Measurements from ENCODE around the gene NPAS3. TPM values are rescaled to one million over a fixed set of nuclear protein-coding genes. Genes with fewer than 3 reads are reported as not detected.

Gene NPAS3
- total and polyA plus RNA-seq, 2 of the 13 experiments (the other 11 are each of a cell fraction or from before 2014, with no cell fraction given): not detected

DNA sequence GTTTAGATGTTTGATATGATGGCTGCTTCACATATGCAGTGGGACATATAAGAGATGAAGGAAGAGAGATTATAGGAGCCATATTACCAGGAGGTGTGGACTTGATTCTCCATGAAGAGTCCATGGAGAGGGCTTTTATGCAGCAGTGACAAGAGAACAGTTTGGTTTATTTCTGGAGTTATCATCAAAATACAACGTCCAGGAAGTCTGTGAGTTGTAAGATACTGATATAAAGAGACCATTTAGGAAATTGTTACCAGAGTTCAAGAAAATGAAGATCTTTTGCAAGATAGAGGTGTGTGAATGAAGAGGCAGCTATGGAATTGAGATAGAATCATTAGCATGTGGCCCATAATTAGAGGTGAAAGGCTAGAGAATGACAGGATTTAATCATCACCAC, 431.7 kb downstream of the NPAS3 start (continued):
- TF ChIP-seq, protein P1, sequence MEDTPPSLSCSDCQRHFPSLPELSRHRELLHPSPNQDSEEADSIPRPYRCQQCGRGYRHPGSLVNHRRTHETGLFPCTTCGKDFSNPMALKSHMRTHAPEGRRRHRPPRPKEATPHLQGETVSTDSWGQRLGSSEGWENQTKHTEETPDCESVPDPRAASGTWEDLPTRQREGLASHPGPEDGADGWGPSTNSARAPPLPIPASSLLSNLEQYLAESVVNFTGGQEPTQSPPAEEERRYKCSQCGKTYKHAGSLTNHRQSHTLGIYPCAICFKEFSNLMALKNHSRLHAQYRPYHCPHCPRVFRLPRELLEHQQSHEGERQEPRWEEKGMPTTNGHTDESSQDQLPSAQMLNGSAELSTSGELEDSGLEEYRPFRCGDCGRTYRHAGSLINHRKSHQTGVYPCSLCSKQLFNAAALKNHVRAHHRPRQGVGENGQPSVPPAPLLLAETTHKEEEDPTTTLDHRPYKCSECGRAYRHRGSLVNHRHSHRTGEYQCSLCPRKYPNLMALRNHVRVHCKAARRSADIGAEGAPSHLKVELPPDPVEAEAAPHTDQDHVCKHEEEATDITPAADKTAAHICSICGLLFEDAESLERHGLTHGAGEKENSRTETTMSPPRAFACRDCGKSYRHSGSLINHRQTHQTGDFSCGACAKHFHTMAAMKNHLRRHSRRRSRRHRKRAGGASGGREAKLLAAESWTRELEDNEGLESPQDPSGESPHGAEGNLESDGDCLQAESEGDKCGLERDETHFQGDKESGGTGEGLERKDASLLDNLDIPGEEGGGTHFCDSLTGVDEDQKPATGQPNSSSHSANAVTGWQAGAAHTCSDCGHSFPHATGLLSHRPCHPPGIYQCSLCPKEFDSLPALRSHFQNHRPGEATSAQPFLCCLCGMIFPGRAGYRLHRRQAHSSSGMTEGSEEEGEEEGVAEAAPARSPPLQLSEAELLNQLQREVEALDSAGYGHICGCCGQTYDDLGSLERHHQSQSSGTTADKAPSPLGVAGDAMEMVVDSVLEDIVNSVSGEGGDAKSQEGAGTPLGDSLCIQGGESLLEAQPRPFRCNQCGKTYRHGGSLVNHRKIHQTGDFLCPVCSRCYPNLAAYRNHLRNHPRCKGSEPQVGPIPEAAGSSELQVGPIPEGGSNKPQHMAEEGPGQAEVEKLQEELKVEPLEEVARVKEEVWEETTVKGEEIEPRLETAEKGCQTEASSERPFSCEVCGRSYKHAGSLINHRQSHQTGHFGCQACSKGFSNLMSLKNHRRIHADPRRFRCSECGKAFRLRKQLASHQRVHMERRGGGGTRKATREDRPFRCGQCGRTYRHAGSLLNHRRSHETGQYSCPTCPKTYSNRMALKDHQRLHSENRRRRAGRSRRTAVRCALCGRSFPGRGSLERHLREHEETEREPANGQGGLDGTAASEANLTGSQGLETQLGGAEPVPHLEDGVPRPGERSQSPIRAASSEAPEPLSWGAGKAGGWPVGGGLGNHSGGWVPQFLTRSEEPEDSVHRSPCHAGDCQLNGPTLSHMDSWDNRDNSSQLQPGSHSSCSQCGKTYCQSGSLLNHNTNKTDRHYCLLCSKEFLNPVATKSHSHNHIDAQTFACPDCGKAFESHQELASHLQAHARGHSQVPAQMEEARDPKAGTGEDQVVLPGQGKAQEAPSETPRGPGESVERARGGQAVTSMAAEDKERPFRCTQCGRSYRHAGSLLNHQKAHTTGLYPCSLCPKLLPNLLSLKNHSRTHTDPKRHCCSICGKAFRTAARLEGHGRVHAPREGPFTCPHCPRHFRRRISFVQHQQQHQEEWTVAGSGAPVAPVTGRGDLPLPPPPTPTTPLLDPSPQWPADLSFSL (CRISPR knock-in tag; IDR thresholded peaks at IDR 0.05): no peak
- TF ChIP-seq, protein P2, sequence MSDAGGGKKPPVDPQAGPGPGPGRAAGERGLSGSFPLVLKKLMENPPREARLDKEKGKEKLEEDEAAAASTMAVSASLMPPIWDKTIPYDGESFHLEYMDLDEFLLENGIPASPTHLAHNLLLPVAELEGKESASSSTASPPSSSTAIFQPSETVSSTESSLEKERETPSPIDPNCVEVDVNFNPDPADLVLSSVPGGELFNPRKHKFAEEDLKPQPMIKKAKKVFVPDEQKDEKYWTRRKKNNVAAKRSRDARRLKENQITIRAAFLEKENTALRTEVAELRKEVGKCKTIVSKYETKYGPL (CRISPR knock-in tag; IDR thresholded peaks at IDR 0.05): no peak
- TF ChIP-seq, protein P3, sequence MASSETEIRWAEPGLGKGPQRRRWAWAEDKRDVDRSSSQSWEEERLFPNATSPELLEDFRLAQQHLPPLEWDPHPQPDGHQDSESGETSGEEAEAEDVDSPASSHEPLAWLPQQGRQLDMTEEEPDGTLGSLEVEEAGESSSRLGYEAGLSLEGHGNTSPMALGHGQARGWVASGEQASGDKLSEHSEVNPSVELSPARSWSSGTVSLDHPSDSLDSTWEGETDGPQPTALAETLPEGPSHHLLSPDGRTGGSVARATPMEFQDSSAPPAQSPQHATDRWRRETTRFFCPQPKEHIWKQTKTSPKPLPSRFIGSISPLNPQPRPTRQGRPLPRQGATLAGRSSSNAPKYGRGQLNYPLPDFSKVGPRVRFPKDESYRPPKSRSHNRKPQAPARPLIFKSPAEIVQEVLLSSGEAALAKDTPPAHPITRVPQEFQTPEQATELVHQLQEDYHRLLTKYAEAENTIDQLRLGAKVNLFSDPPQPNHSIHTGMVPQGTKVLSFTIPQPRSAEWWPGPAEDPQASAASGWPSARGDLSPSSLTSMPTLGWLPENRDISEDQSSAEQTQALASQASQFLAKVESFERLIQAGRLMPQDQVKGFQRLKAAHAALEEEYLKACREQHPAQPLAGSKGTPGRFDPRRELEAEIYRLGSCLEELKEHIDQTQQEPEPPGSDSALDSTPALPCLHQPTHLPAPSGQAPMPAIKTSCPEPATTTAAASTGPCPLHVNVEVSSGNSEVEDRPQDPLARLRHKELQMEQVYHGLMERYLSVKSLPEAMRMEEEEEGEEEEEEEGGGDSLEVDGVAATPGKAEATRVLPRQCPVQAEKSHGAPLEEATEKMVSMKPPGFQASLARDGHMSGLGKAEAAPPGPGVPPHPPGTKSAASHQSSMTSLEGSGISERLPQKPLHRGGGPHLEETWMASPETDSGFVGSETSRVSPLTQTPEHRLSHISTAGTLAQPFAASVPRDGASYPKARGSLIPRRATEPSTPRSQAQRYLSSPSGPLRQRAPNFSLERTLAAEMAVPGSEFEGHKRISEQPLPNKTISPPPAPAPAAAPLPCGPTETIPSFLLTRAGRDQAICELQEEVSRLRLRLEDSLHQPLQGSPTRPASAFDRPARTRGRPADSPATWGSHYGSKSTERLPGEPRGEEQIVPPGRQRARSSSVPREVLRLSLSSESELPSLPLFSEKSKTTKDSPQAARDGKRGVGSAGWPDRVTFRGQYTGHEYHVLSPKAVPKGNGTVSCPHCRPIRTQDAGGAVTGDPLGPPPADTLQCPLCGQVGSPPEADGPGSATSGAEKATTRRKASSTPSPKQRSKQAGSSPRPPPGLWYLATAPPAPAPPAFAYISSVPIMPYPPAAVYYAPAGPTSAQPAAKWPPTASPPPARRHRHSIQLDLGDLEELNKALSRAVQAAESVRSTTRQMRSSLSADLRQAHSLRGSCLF (CRISPR knock-in tag; IDR thresholded peaks at IDR 0.05; ENCODE audit: borderline replicate concordance): no peak
- TF ChIP-seq HNRNPH1 (optimal IDR thresholded peaks at IDR 0.05; ENCODE audit: low read depth, low read length) (no peak), MTA3 (CRISPR knock-in tag; IDR thresholded peaks at IDR 0.05) (no peak), NKX3-1 (CRISPR knock-in tag; IDR thresholded peaks at IDR 0.05) (no peak), TCF12 (IDR thresholded peaks at IDR 0.05) (no peak), TCF12 (CRISPR knock-in tag; IDR thresholded peaks at IDR 0.05) (no peak), MAFK (conservative IDR thresholded peaks at IDR 0.05 in 1 of 2, IDR thresholded peaks at IDR 0.05 in 1 of 2; ENCODE audit: low read length in 2 of 2) (no peak)
- TF ChIP-seq, protein P4, sequence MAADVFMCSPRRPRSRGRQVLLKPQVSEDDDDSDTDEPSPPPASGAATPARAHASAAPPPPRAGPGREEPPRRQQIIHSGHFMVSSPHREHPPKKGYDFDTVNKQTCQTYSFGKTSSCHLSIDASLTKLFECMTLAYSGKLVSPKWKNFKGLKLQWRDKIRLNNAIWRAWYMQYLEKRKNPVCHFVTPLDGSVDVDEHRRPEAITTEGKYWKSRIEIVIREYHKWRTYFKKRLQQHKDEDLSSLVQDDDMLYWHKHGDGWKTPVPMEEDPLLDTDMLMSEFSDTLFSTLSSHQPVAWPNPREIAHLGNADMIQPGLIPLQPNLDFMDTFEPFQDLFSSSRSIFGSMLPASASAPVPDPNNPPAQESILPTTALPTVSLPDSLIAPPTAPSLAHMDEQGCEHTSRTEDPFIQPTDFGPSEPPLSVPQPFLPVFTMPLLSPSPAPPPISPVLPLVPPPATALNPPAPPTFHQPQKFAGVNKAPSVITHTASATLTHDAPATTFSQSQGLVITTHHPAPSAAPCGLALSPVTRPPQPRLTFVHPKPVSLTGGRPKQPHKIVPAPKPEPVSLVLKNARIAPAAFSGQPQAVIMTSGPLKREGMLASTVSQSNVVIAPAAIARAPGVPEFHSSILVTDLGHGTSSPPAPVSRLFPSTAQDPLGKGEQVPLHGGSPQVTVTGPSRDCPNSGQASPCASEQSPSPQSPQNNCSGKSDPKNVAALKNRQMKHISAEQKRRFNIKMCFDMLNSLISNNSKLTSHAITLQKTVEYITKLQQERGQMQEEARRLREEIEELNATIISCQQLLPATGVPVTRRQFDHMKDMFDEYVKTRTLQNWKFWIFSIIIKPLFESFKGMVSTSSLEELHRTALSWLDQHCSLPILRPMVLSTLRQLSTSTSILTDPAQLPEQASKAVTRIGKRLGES (CRISPR knock-in tag; IDR thresholded peaks at IDR 0.05; ENCODE audit: borderline replicate concordance): no peak

Measured in HepG2 (cell line).